ENCODE measurements around the gene GTF2E1.

- no peak for TF ChIP-seq CTCF (IDR thresholded peaks at IDR 0.05)
- no peak for TF ChIP-seq POLR2A (IDR thresholded peaks at IDR 0.05)
These were observed 43.2 kb upstream of the GTF2E1 start for GRCh38 chr3:120699333-120699732.

Measured in esophagus squamous epithelium (tissue), 4 donors.